ENCODE measurements around the gene C10orf105. TPM values are rescaled to one million over a fixed set of nuclear protein-coding genes. Genes with fewer than 3 reads are reported as not detected.

Gene C10orf105
- total RNA-seq, 2 experiments from 2014 or later, result 0.09 to 0.15 TPM

DNA sequence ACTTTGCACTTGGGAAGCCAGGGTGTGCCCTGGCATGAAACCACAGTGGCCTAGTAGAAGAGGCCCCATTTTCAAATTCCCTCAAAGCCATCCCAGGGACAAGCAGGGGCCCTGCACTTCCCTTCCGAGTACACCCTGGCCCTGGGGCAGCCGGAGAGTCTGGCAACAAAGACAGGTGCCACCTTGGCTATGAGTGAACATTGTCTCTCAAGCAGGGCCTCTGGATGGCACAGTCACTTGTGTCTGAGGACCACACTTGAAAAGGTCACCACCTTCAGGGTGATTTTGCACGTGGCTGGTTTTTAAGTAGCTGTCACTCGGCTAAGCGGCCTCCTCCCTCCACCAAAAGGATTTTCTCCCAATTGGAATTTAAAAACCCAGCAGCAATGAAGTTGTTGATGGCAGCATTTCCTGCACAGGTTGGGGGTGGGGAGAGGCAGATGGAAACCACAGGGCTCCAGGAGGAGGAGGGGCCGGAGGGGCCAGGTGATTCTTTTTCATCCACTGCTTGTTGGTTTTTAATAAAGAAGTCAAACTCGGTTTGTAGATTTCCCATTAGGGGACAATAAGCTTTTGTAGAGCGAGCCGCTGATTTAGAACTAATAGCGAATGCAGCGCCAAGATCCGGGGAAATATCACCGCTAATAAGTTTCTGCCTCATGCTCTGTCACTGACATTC, 33.9 kb downstream of the C10orf105 start:
- no peaks in the 10 kb centered on the region for H3K9me3 ChIP-seq (ENCODE audit: low read length)
- no peaks in the 10 kb centered on the region for H4K20me1 ChIP-seq (ENCODE audit: insufficient read depth, low read length)
- no peak for TF ChIP-seq EZH2phosphoT487 (IDR thresholded peaks at IDR 0.05; ENCODE audit: borderline replicate concordance, low read depth, low read length)
- TF ChIP-seq, protein P1, sequence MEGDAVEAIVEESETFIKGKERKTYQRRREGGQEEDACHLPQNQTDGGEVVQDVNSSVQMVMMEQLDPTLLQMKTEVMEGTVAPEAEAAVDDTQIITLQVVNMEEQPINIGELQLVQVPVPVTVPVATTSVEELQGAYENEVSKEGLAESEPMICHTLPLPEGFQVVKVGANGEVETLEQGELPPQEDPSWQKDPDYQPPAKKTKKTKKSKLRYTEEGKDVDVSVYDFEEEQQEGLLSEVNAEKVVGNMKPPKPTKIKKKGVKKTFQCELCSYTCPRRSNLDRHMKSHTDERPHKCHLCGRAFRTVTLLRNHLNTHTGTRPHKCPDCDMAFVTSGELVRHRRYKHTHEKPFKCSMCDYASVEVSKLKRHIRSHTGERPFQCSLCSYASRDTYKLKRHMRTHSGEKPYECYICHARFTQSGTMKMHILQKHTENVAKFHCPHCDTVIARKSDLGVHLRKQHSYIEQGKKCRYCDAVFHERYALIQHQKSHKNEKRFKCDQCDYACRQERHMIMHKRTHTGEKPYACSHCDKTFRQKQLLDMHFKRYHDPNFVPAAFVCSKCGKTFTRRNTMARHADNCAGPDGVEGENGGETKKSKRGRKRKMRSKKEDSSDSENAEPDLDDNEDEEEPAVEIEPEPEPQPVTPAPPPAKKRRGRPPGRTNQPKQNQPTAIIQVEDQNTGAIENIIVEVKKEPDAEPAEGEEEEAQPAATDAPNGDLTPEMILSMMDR (conservative IDR thresholded peaks at IDR 0.05; ENCODE audit: low read length), result no peak
- no peak overlapping the region for H2AFZ ChIP-seq (ENCODE audit: low read length)
- no peaks in the 10 kb centered on the region for H3K36me3 ChIP-seq (ENCODE audit: insufficient read depth, low read length)
- H3K9me2 ChIP-seq (ENCODE audit: insufficient read depth, low read length), result no peaks in the 10 kb centered on the region
- H3K27ac ChIP-seq (ENCODE audit: low read depth, low read length, poor library complexity, severe bottlenecking), result no peak overlapping the region
- no TSS peak for BruUV-seq (replicated peaks)
- POLR2A ChIA-PET, result no interaction called here
- no peak for DNase-seq (ENCODE audit: low spot score)
- no peak overlapping the region for H3K4me3 ChIP-seq (ENCODE audit: low read depth, low read length, poor library complexity, severe bottlenecking)
- no peak overlapping the region for H3K4me2 ChIP-seq (ENCODE audit: low read length)
- no peaks in the 10 kb centered on the region for H3K79me2 ChIP-seq (ENCODE audit: insufficient read depth, low read depth, low read length)
- CTCF ChIA-PET (ENCODE audit: unreplicated experiment), result interaction anchor here (1.1 kb wide), 1 partner anchor 11 kb away, joined by 3 read pairs; no protein-coding TSS in a partner anchor
- intact Hi-C loops (cut with micrococcal nuclease; ENCODE audit: unreplicated experiment), result no loop called here
- H3K4me1 ChIP-seq (ENCODE audit: insufficient read depth, low read length, poor library complexity, severe bottlenecking), result peaks cover 10% of the 10 kb centered on the region

DNA sequence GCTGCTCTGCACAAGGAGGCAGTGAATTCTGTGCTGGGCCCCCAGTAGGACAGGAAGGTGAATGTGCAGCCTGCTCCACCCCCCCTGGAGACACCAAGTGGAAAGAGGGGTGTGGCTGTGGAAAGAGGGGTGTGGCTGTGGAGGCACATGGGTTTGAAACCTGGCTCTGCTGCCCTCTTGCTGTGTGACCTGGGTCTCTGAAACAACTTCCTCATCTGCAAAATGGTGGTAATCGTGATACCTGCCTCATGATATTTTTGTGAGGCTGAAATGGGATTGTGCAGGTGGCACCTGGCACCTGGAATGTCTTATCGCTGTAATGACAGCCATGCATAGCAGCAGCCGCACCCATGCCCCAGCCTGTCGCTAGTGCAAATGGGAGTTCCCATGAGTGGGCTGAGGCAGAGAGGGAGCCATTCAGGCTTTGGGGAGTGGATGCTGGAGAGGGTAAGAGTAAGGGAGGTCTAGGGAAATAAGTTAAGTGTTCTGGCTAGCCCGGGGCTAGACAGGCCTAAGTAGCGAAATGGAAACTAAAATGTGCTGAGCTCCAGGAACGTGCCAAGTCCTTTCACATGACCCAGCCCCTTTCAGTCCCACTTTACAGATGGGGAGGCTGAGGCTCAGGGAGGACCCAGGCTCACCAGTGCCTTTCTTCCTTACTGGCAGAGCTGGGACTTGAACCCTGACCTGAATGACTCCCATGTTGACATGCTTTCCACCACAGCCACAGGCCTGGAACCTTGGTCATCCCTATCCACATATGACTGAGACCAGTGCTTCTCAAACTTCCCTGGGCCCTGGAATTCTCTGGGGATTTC, 35.0 kb downstream of the C10orf105 start:
- H3K4me2 ChIP-seq (ENCODE audit: low read length), result peak overlapping the region; percentile 19
- intact Hi-C loops (cut with micrococcal nuclease; ENCODE audit: unreplicated experiment), result no loop called here
- H3K4me1 ChIP-seq (ENCODE audit: insufficient read depth, low read length, poor library complexity, severe bottlenecking), result peaks cover 10% of the 10 kb centered on the region
- H4K20me1 ChIP-seq (ENCODE audit: insufficient read depth, low read length), result no peaks in the 10 kb centered on the region
- H3K79me2 ChIP-seq (ENCODE audit: insufficient read depth, low read depth, low read length), result no peaks in the 10 kb centered on the region
- no peaks in the 10 kb centered on the region for H3K36me3 ChIP-seq (ENCODE audit: insufficient read depth, low read length)
- CTCF ChIA-PET (ENCODE audit: unreplicated experiment), result interaction anchor here (0.6 to 1.1 kb wide), 2 partner anchors 12 to 46 kb away, joined by 3 read pairs; no protein-coding TSS in a partner anchor
- H2AFZ ChIP-seq (ENCODE audit: low read length), result peak overlapping the region; percentile 76
- TF ChIP-seq, protein P1 (conservative IDR thresholded peaks at IDR 0.05; ENCODE audit: low read length), result peak; percentile 74
- TF ChIP-seq EZH2phosphoT487 (IDR thresholded peaks at IDR 0.05; ENCODE audit: borderline replicate concordance, low read depth, low read length), result no peak
- H3K4me3 ChIP-seq (ENCODE audit: low read depth, low read length, poor library complexity, severe bottlenecking), result no peak overlapping the region
- H3K9me2 ChIP-seq (ENCODE audit: insufficient read depth, low read length), result no peaks in the 10 kb centered on the region
- BruUV-seq (replicated peaks), result no TSS peak
- POLR2A ChIA-PET, result no interaction called here
- no peak overlapping the region for H3K27ac ChIP-seq (ENCODE audit: low read depth, low read length, poor library complexity, severe bottlenecking)
- peak; percentile 76 for DNase-seq (ENCODE audit: low spot score)
- H3K9me3 ChIP-seq (ENCODE audit: low read length), result no peaks in the 10 kb centered on the region

Measured in OCI-LY7 (cell line).